Transverse colon (tissue), 4 donors: ENCODE data around the gene FNDC1.

Experiments
- CTCF ChIP-seq, 5 experiments: fragments of 200-600 bp in 3 of 5; fragments of 450-650 bp in 2 of 5; sonication (generic) in 3 of 5; IDR thresholded peaks; 1 replicate in 2 of 5; 2 replicates in 3 of 5; pipeline ENCODE4 v1.5.1; 2016 to 2017; ENCODE audit warnings: antibody characterized with exemption in 5 of 5, inconsistent platforms in 3 of 5, mild to moderate bottlenecking in 2 of 5, moderate library complexity in 1 of 5
- EP300 ChIP-seq: sonication (generic); formaldehyde crosslinking; IDR thresholded peaks from one replicate; pipeline ENCODE4 v1.6.1; 2017; ENCODE audit warnings: antibody characterized with exemption, low read depth
- POLR2A ChIP-seq: fragments of 450-650 bp; IDR thresholded peaks from one replicate; pipeline ENCODE4 v1.6.1; 2016; ENCODE audit warnings: antibody characterized with exemption, mild to moderate bottlenecking, moderate library complexity
- POLR2AphosphoS5 ChIP-seq, 3 donors: sonication (generic); formaldehyde crosslinking; IDR thresholded peaks; one replicate each; pipeline ENCODE4 v1.6.1; 2016; ENCODE audit warnings: antibody characterized with exemption in 3 of 3

- no peak for TF ChIP-seq CTCF (IDR thresholded peaks at IDR 0.05)
- no peak for TF ChIP-seq POLR2AphosphoS5 (IDR thresholded peaks at IDR 0.05)
- TF ChIP-seq POLR2A, result no peak
- TF ChIP-seq EP300, result no peak
These were observed 110.6 kb downstream of the FNDC1 start for GRCh38 chr6:159279790-159280277.
